SH-SY5Y (cell line): ENCODE data around the gene PMEPA1.

ENCODE experiments used
- GATA2 ChIP-seq: IDR thresholded peaks from 2 replicates; pipeline ENCODE4 v1.6.1; 2011; ENCODE audit warnings: mild to moderate bottlenecking, low read depth, low read length
- GATA3 ChIP-seq: IDR thresholded peaks from 2 replicates; pipeline ENCODE4 v1.6.1; 2011; ENCODE audit warnings: low read depth, mild to moderate bottlenecking, low read length, moderate library complexity

- TF ChIP-seq GATA2 (no peak; the same call in 1 of the 2 replicates), GATA3 (no peak)
Measured at GRCh38 chr20:57748601-57749130, 38.9 kb upstream of the PMEPA1 start.
